ENCODE measurements around the gene NRG3.

Gene NRG3

GRCh38 chr10:81917666-81918065 is 42.7 kb downstream of the NRG3 start:
- Histone ChIP-seq H3K4me1 (ENCODE audit: insufficient read depth, low read length) (peaks cover 24% of the 10 kb centered on the region; the same call in 1 of the 2 replicates), H3K36me3 (ENCODE audit: insufficient read depth, low read depth, low read length) (no peaks in the 10 kb centered on the region), H3K9me3 (ENCODE audit: insufficient read depth, low read depth, low read length) (no peaks in the 10 kb centered on the region; the same call in 1 of the 2 replicates), H3K27ac (ENCODE audit: low read length) (no peak overlapping the region), H3K9ac (ENCODE audit: low read depth, low read length) (no peak overlapping the region), H3K4me3 (ENCODE audit: low read length) (no peak overlapping the region), H3K27me3 (ENCODE audit: insufficient read depth, low read length) (no peaks in the 10 kb centered on the region)

- H3K9ac ChIP-seq (ENCODE audit: low read depth, low read length): no peak overlapping the region
- no peak overlapping the region for H3K4me3 ChIP-seq (ENCODE audit: low read length)
- no peaks in the 10 kb centered on the region; the same call in 1 of the 2 replicates for H3K9me3 ChIP-seq (ENCODE audit: insufficient read depth, low read depth, low read length)
- H3K36me3 ChIP-seq (ENCODE audit: insufficient read depth, low read depth, low read length): no peaks in the 10 kb centered on the region
- H3K27ac ChIP-seq (ENCODE audit: low read length): no peak overlapping the region
- no peaks in the 10 kb centered on the region for H3K27me3 ChIP-seq (ENCODE audit: insufficient read depth, low read length)
- H3K4me1 ChIP-seq (ENCODE audit: insufficient read depth, low read length): peaks cover 24% of the 10 kb centered on the region; the same call in 1 of the 2 replicates
These were observed 43.8 kb downstream of the NRG3 start for GRCh38 chr10:81918766-81919165.

GRCh38 chr10:81920213-81920829 is 45.3 kb downstream of the NRG3 start:
- Histone ChIP-seq H3K27me3 (ENCODE audit: insufficient read depth, low read length) (no peaks in the 10 kb centered on the region), H3K9ac (ENCODE audit: low read depth, low read length) (no peak overlapping the region), H3K27ac (ENCODE audit: low read length) (no peak overlapping the region), H3K4me3 (ENCODE audit: low read length) (no peak overlapping the region), H3K4me1 (ENCODE audit: insufficient read depth, low read length) (peaks cover 18% of the 10 kb centered on the region; the same call in 1 of the 2 replicates), H3K9me3 (ENCODE audit: insufficient read depth, low read depth, low read length) (no peaks in the 10 kb centered on the region; the same call in 1 of the 2 replicates), H3K36me3 (ENCODE audit: insufficient read depth, low read depth, low read length) (no peaks in the 10 kb centered on the region)

- Histone ChIP-seq H3K4me3 (ENCODE audit: low read length) (no peak overlapping the region), H3K36me3 (ENCODE audit: insufficient read depth, low read depth, low read length) (no peaks in the 10 kb centered on the region), H3K27ac (ENCODE audit: low read length) (no peak overlapping the region), H3K27me3 (ENCODE audit: insufficient read depth, low read length) (no peaks in the 10 kb centered on the region), H3K9ac (ENCODE audit: low read depth, low read length) (no peak overlapping the region), H3K4me1 (ENCODE audit: insufficient read depth, low read length) (peaks cover 2% of the 10 kb centered on the region; the same call in 1 of the 2 replicates), H3K9me3 (ENCODE audit: insufficient read depth, low read depth, low read length) (no peaks in the 10 kb centered on the region)
These were observed 53.1 kb downstream of the NRG3 start for GRCh38 chr10:81928119-81928518.

- H3K9ac ChIP-seq (ENCODE audit: low read depth, low read length): no peak overlapping the region
- H3K27me3 ChIP-seq (ENCODE audit: insufficient read depth, low read length): no peaks in the 10 kb centered on the region
- H3K27ac ChIP-seq (ENCODE audit: low read length): no peak overlapping the region
- no peaks in the 10 kb centered on the region for H3K9me3 ChIP-seq (ENCODE audit: insufficient read depth, low read depth, low read length)
- H3K36me3 ChIP-seq (ENCODE audit: insufficient read depth, low read depth, low read length): no peaks in the 10 kb centered on the region
- H3K4me3 ChIP-seq (ENCODE audit: low read length): no peak overlapping the region
- H3K4me1 ChIP-seq (ENCODE audit: insufficient read depth, low read length): peaks cover 12% of the 10 kb centered on the region
These were observed 68.6 kb downstream of the NRG3 start for GRCh38 chr10:81943583-81943982.

- no peaks in the 10 kb centered on the region for H3K27me3 ChIP-seq (ENCODE audit: insufficient read depth, low read length)
- H3K4me1 ChIP-seq (ENCODE audit: insufficient read depth, low read length): peaks cover 12% of the 10 kb centered on the region
- no peaks in the 10 kb centered on the region for H3K36me3 ChIP-seq (ENCODE audit: insufficient read depth, low read depth, low read length)
- no peak overlapping the region for H3K4me3 ChIP-seq (ENCODE audit: low read length)
- no peaks in the 10 kb centered on the region for H3K9me3 ChIP-seq (ENCODE audit: insufficient read depth, low read depth, low read length)
- no peak overlapping the region for H3K27ac ChIP-seq (ENCODE audit: low read length)
- no peak overlapping the region for H3K9ac ChIP-seq (ENCODE audit: low read depth, low read length)
These were observed 69.6 kb downstream of the NRG3 start for GRCh38 chr10:81944609-81945008.

- no peak overlapping the region for H3K9ac ChIP-seq (ENCODE audit: low read depth, low read length)
- no peaks in the 10 kb centered on the region for H3K27me3 ChIP-seq (ENCODE audit: insufficient read depth, low read length)
- no peak overlapping the region for H3K4me3 ChIP-seq (ENCODE audit: low read length)
- H3K9me3 ChIP-seq (ENCODE audit: insufficient read depth, low read depth, low read length): no peaks in the 10 kb centered on the region
- H3K4me1 ChIP-seq (ENCODE audit: insufficient read depth, low read length): peaks cover 9% of the 10 kb centered on the region
- no peaks in the 10 kb centered on the region for H3K36me3 ChIP-seq (ENCODE audit: insufficient read depth, low read depth, low read length)
- no peak overlapping the region for H3K27ac ChIP-seq (ENCODE audit: low read length)
These were observed 74.3 kb downstream of the NRG3 start for GRCh38 chr10:81949283-81949682.

GRCh38 chr10:81950358-81950757 is 75.4 kb downstream of the NRG3 start:
- no peaks in the 10 kb centered on the region for H3K4me1 ChIP-seq (ENCODE audit: insufficient read depth, low read length)
- no peaks in the 10 kb centered on the region for H3K9me3 ChIP-seq (ENCODE audit: insufficient read depth, low read depth, low read length)
- no peak overlapping the region for H3K4me3 ChIP-seq (ENCODE audit: low read length)
- no peak overlapping the region for H3K9ac ChIP-seq (ENCODE audit: low read depth, low read length)
- H3K36me3 ChIP-seq (ENCODE audit: insufficient read depth, low read depth, low read length): no peaks in the 10 kb centered on the region
- no peak overlapping the region for H3K27ac ChIP-seq (ENCODE audit: low read length)
- no peaks in the 10 kb centered on the region for H3K27me3 ChIP-seq (ENCODE audit: insufficient read depth, low read length)

- Histone ChIP-seq H3K4me3 (ENCODE audit: low read length) (no peak overlapping the region), H3K36me3 (ENCODE audit: insufficient read depth, low read depth, low read length) (no peaks in the 10 kb centered on the region), H3K4me1 (ENCODE audit: insufficient read depth, low read length) (no peaks in the 10 kb centered on the region), H3K9ac (ENCODE audit: low read depth, low read length) (no peak overlapping the region), H3K27ac (ENCODE audit: low read length) (no peak overlapping the region), H3K27me3 (ENCODE audit: insufficient read depth, low read length) (no peaks in the 10 kb centered on the region), H3K9me3 (ENCODE audit: insufficient read depth, low read depth, low read length) (no peaks in the 10 kb centered on the region)
These were observed 78.4 kb downstream of the NRG3 start for GRCh38 chr10:81953420-81953819.

GRCh38 chr10:81957976-81958375 is 83.0 kb downstream of the NRG3 start:
- Histone ChIP-seq H3K27ac (ENCODE audit: low read length) (no peak overlapping the region), H3K4me1 (ENCODE audit: insufficient read depth, low read length) (no peaks in the 10 kb centered on the region), H3K9ac (ENCODE audit: low read depth, low read length) (no peak overlapping the region), H3K27me3 (ENCODE audit: insufficient read depth, low read length) (no peaks in the 10 kb centered on the region), H3K9me3 (ENCODE audit: insufficient read depth, low read depth, low read length) (no peaks in the 10 kb centered on the region), H3K4me3 (ENCODE audit: low read length) (no peak overlapping the region), H3K36me3 (ENCODE audit: insufficient read depth, low read depth, low read length) (no peaks in the 10 kb centered on the region)

GRCh38 chr10:81959016-81959415 is 84.0 kb downstream of the NRG3 start:
- Histone ChIP-seq H3K4me1 (ENCODE audit: insufficient read depth, low read length) (no peaks in the 10 kb centered on the region), H3K27me3 (ENCODE audit: insufficient read depth, low read length) (no peaks in the 10 kb centered on the region), H3K27ac (ENCODE audit: low read length) (no peak overlapping the region), H3K9ac (ENCODE audit: low read depth, low read length) (no peak overlapping the region), H3K9me3 (ENCODE audit: insufficient read depth, low read depth, low read length) (no peaks in the 10 kb centered on the region), H3K4me3 (ENCODE audit: low read length) (no peak overlapping the region), H3K36me3 (ENCODE audit: insufficient read depth, low read depth, low read length) (no peaks in the 10 kb centered on the region)

- H3K9me3 ChIP-seq (ENCODE audit: insufficient read depth, low read depth, low read length): no peaks in the 10 kb centered on the region
- no peak overlapping the region for H3K27ac ChIP-seq (ENCODE audit: low read length)
- H3K27me3 ChIP-seq (ENCODE audit: insufficient read depth, low read length): no peaks in the 10 kb centered on the region
- no peak overlapping the region for H3K4me3 ChIP-seq (ENCODE audit: low read length)
- no peaks in the 10 kb centered on the region for H3K4me1 ChIP-seq (ENCODE audit: insufficient read depth, low read length)
- no peak overlapping the region for H3K9ac ChIP-seq (ENCODE audit: low read depth, low read length)
- H3K36me3 ChIP-seq (ENCODE audit: insufficient read depth, low read depth, low read length): no peaks in the 10 kb centered on the region
These were observed 86.6 kb downstream of the NRG3 start for GRCh38 chr10:81961451-81962184.

Data from iPS-20b (cell line).